Measurements from ENCODE around the gene ADCY5.

GRCh38 chr3:123314359-123315270, 134.3 kb downstream of the ADCY5 start:
- no peak for TF ChIP-seq EZH2 (IDR thresholded peaks at IDR 0.05; ENCODE audit: borderline replicate concordance)
- TF ChIP-seq CTCF (IDR thresholded peaks at IDR 0.05; ENCODE audit: poor library complexity) = no peak
- no peak for TF ChIP-seq EZH2phosphoT487 (IDR thresholded peaks at IDR 0.05; ENCODE audit: low read depth, severe bottlenecking, unreplicated experiment)
